HCT116 (cell line): Measurements from ENCODE around the gene OTULIN. TPM values are rescaled to one million over a fixed set of nuclear protein-coding genes. Genes with fewer than 3 reads are reported as not detected.

ENCODE experiments used
- ATAC-seq: fragments of 200-7000 bp; cut with Tn5 transposase; 2 replicates; pipeline ENCODE4 v1.9.1; 2020; ENCODE audit warnings: mild to moderate bottlenecking, moderate library complexity
- BruUV-seq: library from RNA; stranded (reverse); fragments of 400-500 nt; replicated peaks from 2 replicates; lab custom pipeline; 2021; lab: Mats Ljungman, UMichigan
- CTCF ChIA-PET: fragments of 300-600 bp; sonication (Branson Sonifier 250); formaldehyde crosslinking; loops from one replicate; lab custom pipeline; 2021; ENCODE audit warnings: antibody characterized with exemption; lab: Charles Lee
- POLR2A ChIA-PET: fragments of 300-600, 350-600 bp; sonication (Branson Sonifier 250); formaldehyde crosslinking; loops from one replicate; lab custom pipeline; 2021; ENCODE audit warnings: antibody characterized with exemption; lab: Charles Lee
- RAD21 ChIA-PET, 2 experiments: fragments of 300-600 bp; sonication (Branson Sonifier 250); formaldehyde crosslinking; loops; one replicate each; lab custom pipeline; 2023; ENCODE audit warnings: low total read pairs in 2 of 2; ENCODE audit not compliant: uncharacterized antibody in 2 of 2, unreplicated experiment in 2 of 2, low non-redundant PET in 1 of 2; lab: Charles Lee
- DNase-seq: peaks from one replicate; pipeline ENCODE4 v3.0.0-alpha.2; 2010; ENCODE audit warnings: low read depth, low spot score
- H2AFZ ChIP-seq: fragments of 200-600 bp; shearing (Covaris generic), sonication (generic); 2 replicates; pipeline ENCODE4 v1.6.1; 2017; ENCODE audit warnings: low read depth, mixed run types, mixed read lengths, antibody characterized with exemption, low read length; ENCODE audit not compliant: poor library complexity, severe bottlenecking
- H3K27ac ChIP-seq: 2 replicates; pipeline ENCODE4 v1.5.1; 2012; ENCODE audit warnings: low read depth, low read length
- H3K27me3 ChIP-seq: fragments of 200-600 bp; sonication (generic); 2 replicates; pipeline ENCODE4 v1.6.1; 2016; ENCODE audit warnings: mixed run types, low read length, mixed read lengths; ENCODE audit not compliant: insufficient read depth
- H3K36me3 ChIP-seq, 2 experiments: fragments of 200-500 bp in 1 of 2; fragments of 200-600 bp in 1 of 2; sonication (Bioruptor generic) in 1 of 2; sonication (generic) in 1 of 2; 2 replicates each; pipeline versions ENCODE4 v1.5.1 to v1.6.1; 2014 to 2016; ENCODE audit warnings: low read length in 2 of 2, inconsistent platforms in 1 of 2, mixed read lengths in 1 of 2, mixed run types in 1 of 2; ENCODE audit not compliant: insufficient read depth in 2 of 2, control insufficient read depth in 1 of 2
- H3K4me1 ChIP-seq, 2 experiments: fragments of 200-600 bp in 1 of 2; sonication (generic) in 1 of 2; 2 replicates each; pipeline versions ENCODE4 v1.5.1 to v1.6.1; 2012 to 2017; ENCODE audit warnings: low read length in 2 of 2, inconsistent platforms in 1 of 2, mild to moderate bottlenecking in 1 of 2, mixed read lengths in 1 of 2, mixed run types in 1 of 2, moderate library complexity in 1 of 2; ENCODE audit not compliant: insufficient read depth in 2 of 2, control insufficient read depth in 1 of 2
- H3K4me2 ChIP-seq: fragments of 200-600 bp; sonication (generic); 2 replicates; pipeline ENCODE4 v1.6.1; 2017; ENCODE audit warnings: mixed run types, low read length, mixed read lengths
- H3K4me3 ChIP-seq, 2 experiments: fragments of 200-600 bp in 1 of 2; sonication (generic) in 1 of 2; replicated peaks in 1 of 2; 2 replicates each; pipeline ENCODE4 v1.5.1; 2011 to 2016; ENCODE audit warnings: low read length in 2 of 2, control low read depth in 1 of 2, low read depth in 1 of 2, mild to moderate bottlenecking in 1 of 2, mixed read lengths in 1 of 2, mixed run types in 1 of 2
- H3K79me2 ChIP-seq: fragments of 200-600 bp; sonication (generic); 2 replicates; pipeline ENCODE4 v1.6.1; 2017; ENCODE audit warnings: mild to moderate bottlenecking, mixed run types, low read length, moderate library complexity, mixed read lengths; ENCODE audit not compliant: insufficient read depth
- H3K9ac ChIP-seq: fragments of 200-600 bp; sonication (generic); 2 replicates; pipeline ENCODE4 v1.6.1; 2016; ENCODE audit warnings: low read length, mixed read lengths
- H3K9me2 ChIP-seq: fragments of 200-600 bp; sonication (generic), shearing (Covaris generic); 2 replicates; pipeline ENCODE4 v1.6.1; 2017; ENCODE audit warnings: mixed run types, mild to moderate bottlenecking, moderate library complexity; ENCODE audit not compliant: insufficient read depth
- H3K9me3 ChIP-seq, 2 experiments: fragments of 200-500 bp in 1 of 2; fragments of 200-600 bp in 1 of 2; sonication (Bioruptor generic) in 1 of 2; sonication (generic) in 1 of 2; 2 replicates each; pipeline ENCODE4 v1.6.1; 2014 to 2017; ENCODE audit warnings: low read length in 2 of 2, mixed read lengths in 2 of 2, inconsistent platforms in 1 of 2, low read depth in 1 of 2, mild to moderate bottlenecking in 1 of 2, mixed run types in 1 of 2, moderate library complexity in 1 of 2; ENCODE audit not compliant: control insufficient read depth in 1 of 2, insufficient read depth in 1 of 2
- H4K20me1 ChIP-seq: fragments of 200-600 bp; sonication (generic), shearing (Covaris generic); 2 replicates; pipeline ENCODE4 v1.6.1; 2017; ENCODE audit warnings: mixed run types, mild to moderate bottlenecking, moderate library complexity; ENCODE audit not compliant: insufficient read depth
- CBX3 ChIP-seq: IDR thresholded peaks from 2 replicates; pipeline ENCODE4 v1.6.1; 2012; ENCODE audit warnings: low read depth
- EGR1 ChIP-seq: IDR thresholded peaks from 2 replicates; pipeline ENCODE4 v1.6.1; 2012; ENCODE audit warnings: low read depth
- ELF1 ChIP-seq: IDR thresholded peaks from 2 replicates; pipeline ENCODE4 v1.6.1; 2012; ENCODE audit warnings: low read depth, borderline replicate concordance
- EZH2 ChIP-seq: fragments of 200-600 bp; sonication (generic); IDR thresholded peaks from 2 replicates; pipeline ENCODE4 v1.6.1; 2017; ENCODE audit warnings: antibody characterized with exemption, mixed run types
- POLR2A ChIP-seq: IDR thresholded peaks from 2 replicates; pipeline ENCODE4 v1.7.0; 2011; ENCODE audit warnings: borderline replicate concordance; ENCODE audit not compliant: insufficient read depth, insufficient read length; ENCODE audit errors: extremely low read depth
- SIN3A ChIP-seq: IDR thresholded peaks from 2 replicates; pipeline ENCODE4 v1.6.1; 2012; ENCODE audit warnings: low read depth
- SP1 ChIP-seq: IDR thresholded peaks from 2 replicates; pipeline ENCODE4 v1.6.1; 2012; ENCODE audit warnings: low read depth
- YY1 ChIP-seq: IDR thresholded peaks from 2 replicates; pipeline ENCODE4 v1.6.1; 2011; ENCODE audit warnings: low read length, low read depth, moderate library complexity, mild to moderate bottlenecking; ENCODE audit not compliant: insufficient replicate concordance; ENCODE audit errors: extremely low read depth
- intact Hi-C: fragments of 100-400 bp; cut with micrococcal nuclease; formaldehyde crosslinking; loops from 2 replicates; pipeline ENCODE4 v1.10.0; 2022
- total RNA-seq: library from RNA; stranded (reverse); gene quantifications from one replicate; pipeline ENCODE4 v1.2.1, GENCODE V29; 2021; ENCODE audit not compliant: unreplicated experiment
- TF ChIP-seq, protein P1 (sequence below): IDR thresholded peaks from 2 replicates; pipeline ENCODE4 v1.6.1; 2011; ENCODE audit warnings: mild to moderate bottlenecking, low read length, moderate library complexity; ENCODE audit not compliant: insufficient replicate concordance; ENCODE audit errors: extremely low read depth
- TF ChIP-seq, protein P2 (sequence below): IDR thresholded peaks from 2 replicates; pipeline ENCODE4 v1.6.1; 2012

Gene OTULIN
- total RNA-seq, 1 experiment from 2014 or later = 25.7 TPM

GRCh38 chr5:14729448-14730385 is 65.2 kb downstream of the OTULIN start:
- Histone ChIP-seq H3K36me3 (no peaks in the 10 kb centered on the region), H3K9ac (no peak overlapping the region), H3K9me2 (no peaks in the 10 kb centered on the region), H3K4me1 (no peaks in the 10 kb centered on the region), H3K27ac (no peak overlapping the region), H2AFZ (no peak overlapping the region), H3K79me2 (no peaks in the 10 kb centered on the region), H4K20me1 (no peaks in the 10 kb centered on the region), H3K4me2 (no peak overlapping the region), H3K4me3 (no peak overlapping the region), H3K9me3 (no peaks in the 10 kb centered on the region), H3K27me3 (no peaks in the 10 kb centered on the region)
- no peak for ATAC-seq
- RAD21 ChIA-PET = no interaction called here
- CTCF ChIA-PET = interaction anchor here (0.5 to 4.7 kb wide), 2 partner anchors 273 to 283 kb away, joined by 7 to 39 read pairs; no protein-coding TSS in a partner anchor
- intact Hi-C loops = loop anchor here (5.0 kb wide), 1 partner anchor 218 kb away; no protein-coding TSS in a partner anchor
- no peak for DNase-seq
- TF ChIP-seq SP1 (no peak), SIN3A (no peak), YY1 (no peak), EGR1 (no peak), CBX3 (no peak), POLR2A (no peak), EZH2 (no peak), ELF1 (no peak)
- TF ChIP-seq, protein P1, sequence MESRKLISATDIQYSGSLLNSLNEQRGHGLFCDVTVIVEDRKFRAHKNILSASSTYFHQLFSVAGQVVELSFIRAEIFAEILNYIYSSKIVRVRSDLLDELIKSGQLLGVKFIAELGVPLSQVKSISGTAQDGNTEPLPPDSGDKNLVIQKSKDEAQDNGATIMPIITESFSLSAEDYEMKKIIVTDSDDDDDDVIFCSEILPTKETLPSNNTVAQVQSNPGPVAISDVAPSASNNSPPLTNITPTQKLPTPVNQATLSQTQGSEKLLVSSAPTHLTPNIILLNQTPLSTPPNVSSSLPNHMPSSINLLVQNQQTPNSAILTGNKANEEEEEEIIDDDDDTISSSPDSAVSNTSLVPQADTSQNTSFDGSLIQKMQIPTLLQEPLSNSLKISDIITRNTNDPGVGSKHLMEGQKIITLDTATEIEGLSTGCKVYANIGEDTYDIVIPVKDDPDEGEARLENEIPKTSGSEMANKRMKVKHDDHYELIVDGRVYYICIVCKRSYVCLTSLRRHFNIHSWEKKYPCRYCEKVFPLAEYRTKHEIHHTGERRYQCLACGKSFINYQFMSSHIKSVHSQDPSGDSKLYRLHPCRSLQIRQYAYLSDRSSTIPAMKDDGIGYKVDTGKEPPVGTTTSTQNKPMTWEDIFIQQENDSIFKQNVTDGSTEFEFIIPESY = no peak
- TF ChIP-seq, protein P2, sequence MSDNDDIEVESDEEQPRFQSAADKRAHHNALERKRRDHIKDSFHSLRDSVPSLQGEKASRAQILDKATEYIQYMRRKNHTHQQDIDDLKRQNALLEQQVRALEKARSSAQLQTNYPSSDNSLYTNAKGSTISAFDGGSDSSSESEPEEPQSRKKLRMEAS = no peak
- BruUV-seq = no TSS peak
- POLR2A ChIA-PET = no interaction called here
